Lung microvascular endothelial cell (primary cell): Measurements from ENCODE around the gene HMGN4. TPM values are rescaled to one million over a fixed set of nuclear protein-coding genes. Genes with fewer than 3 reads are reported as not detected.
A peak's percentile ranks its signal among the peaks of the same experiment; 100 is the strongest.

Experiments
- DNase-seq, 2 donors: peaks; one replicate each; pipeline versions ENCODE4 v3.0.0 to v3.0.0-alpha.2; 2010; ENCODE audit warnings: low read depth in 2 of 2
- total RNA-seq: library from RNA; depleted of rRNA; stranded (reverse); fragments of >200 nt; gene quantifications from 2 replicates; pipeline ENCODE4 v1.2.1, GENCODE V29; 2014

HMGN4 gene
- total RNA-seq, 1 donor from 2014 or later = 52.4 TPM

- no peak for DNase-seq
Observed at GRCh38 chr6:26577720-26578072, 39.5 kb downstream of the HMGN4 start.

DNA sequence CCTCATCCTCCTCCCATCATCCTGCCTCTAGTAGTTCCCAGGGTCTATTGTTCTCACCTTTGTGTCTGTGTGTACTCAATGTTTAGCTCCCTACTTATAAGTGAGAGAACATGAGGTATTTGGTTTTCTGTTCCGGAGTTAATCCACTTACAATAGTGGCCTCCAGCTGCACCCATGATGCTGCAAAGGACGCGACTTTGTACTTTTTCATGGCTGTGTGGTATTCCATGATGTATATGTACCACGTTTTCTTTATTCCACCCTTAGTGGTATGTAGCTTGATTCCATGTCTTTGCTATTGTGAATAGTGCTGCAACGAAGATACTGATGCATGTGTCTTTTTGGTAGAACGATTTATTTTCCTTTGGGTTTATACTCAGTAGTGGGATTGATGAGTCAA, 40.1 kb downstream of the HMGN4 start:
- DNase-seq = no peak

DNA sequence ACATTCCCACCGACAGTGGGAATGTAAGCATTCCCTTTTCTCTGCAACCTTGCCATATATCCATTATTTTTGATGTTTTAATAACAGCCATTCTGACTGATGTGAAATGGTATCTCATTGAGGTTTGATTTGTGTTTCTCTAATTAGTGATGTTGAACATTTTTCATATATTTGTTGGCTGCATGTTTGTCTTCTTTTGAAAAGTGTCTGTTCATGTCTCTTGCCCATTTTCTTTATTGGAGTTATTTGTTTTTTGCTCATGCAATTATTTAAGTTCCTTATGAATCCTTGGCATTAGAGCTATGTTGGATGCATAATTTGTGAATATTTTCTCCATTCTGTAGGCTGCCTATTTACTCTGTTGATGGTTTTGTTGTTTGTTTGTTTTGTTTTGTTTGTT, 40.6 kb downstream of the HMGN4 start:
- no peak for DNase-seq

GRCh38 chr6:26581164-26581915, 43.2 kb downstream of the HMGN4 start:
- no peak for DNase-seq

- no peak for DNase-seq
Observed at GRCh38 chr6:26588965-26589364, 50.8 kb downstream of the HMGN4 start.

DNA sequence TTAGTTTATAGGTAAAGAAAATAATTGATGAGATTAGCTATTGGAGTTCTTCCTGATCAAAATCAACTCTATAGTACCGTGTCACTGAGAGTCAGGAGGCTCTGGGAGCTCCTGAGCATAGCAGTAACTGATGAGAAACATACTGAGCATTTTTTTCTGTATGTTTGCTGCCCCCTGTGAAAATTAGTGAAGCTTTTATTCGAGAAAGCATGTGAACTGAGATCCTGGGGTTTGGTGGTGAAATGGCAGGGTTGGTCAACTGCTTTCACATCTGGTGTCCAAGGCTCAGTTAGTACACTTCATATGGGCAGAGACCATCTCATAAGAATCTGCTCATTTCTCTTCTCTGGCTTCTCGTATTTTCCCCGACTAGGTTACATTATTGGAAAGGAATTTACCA, 54.5 kb downstream of the HMGN4 start:
- no peak for DNase-seq

DNA sequence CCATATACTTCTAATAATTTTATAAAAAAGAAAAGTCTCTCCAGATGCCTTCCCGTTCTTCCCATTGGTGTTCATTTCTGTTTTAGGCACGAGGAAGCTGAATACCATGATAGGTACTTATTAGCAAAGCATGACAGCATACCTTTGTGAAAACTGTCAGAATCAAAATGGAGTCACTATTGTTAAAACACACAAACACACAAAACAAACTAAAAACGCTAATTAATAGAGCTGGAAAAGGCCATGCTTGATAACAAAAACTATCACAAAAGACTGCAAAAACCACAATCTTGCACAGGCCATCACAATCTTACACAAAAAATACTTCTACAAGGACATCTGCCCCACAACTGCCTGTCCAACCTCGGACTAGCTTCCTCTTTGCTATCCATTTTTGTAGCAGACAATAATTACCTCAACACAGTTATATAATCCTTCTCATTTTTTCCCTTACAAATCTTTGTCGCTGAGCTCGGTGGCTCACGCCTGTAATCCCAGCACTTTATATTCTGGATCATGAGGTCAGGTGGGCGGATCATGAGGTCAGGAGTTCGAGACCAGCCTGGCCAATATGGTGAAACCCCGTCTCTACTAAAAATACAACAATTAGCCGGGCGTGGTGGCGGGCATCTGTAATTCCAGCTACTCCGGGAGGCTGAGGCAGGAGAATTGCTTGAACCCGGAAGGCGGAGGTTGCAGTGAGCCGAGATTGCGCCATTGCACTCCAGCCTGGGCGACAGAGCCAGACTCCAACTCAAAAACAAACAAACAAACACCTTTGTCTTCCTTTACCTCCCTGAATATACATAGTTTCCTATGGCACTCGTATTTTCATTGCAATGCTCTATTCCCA, 55.3 kb downstream of the HMGN4 start:
- DNase-seq = no peak

GRCh38 chr6:26594131-26594498, 55.9 kb downstream of the HMGN4 start:
- no peak for DNase-seq

GRCh38 chr6:26594730-26595632, 56.8 kb downstream of the HMGN4 start:
- peak in 1 of 2 donors; percentile 32 for DNase-seq

- DNase-seq = peak; percentile 90 to 91
Observed at GRCh38 chr6:26595669-26596269, 57.6 kb downstream of the HMGN4 start.

Other genes with a start within 250 kb of the HMGN4 start
- gene BTN3A2, start 173.2 kb upstream of the HMGN4 start, total RNA-seq = 14.9 and 15.9 TPM in 2 replicates
- gene BTN2A2, start 155.3 kb upstream of the HMGN4 start, total RNA-seq = 7.4 and 10.9 TPM in 2 replicates
- 6.8 and 11.5 TPM in 2 replicates for gene BTN3A1, start 136.1 kb upstream of the HMGN4 start, total RNA-seq
- gene BTN3A3, start 97.9 kb upstream of the HMGN4 start, total RNA-seq = 8.1 and 9.7 TPM in 2 replicates
- gene BTN2A1, start 80.4 kb upstream of the HMGN4 start, total RNA-seq = 6.1 and 7.9 TPM in 2 replicates
- gene BTN1A1, start 38.1 kb upstream of the HMGN4 start, total RNA-seq = not detected in 2 replicates
- gene ABT1, start 58.6 kb downstream of the HMGN4 start, total RNA-seq = 15.7 and 21.4 TPM in 2 replicates
- 9.8 and 14.3 TPM in 2 replicates for gene ZNF322, start 121.4 kb downstream of the HMGN4 start, total RNA-seq